H1 (cell line): ENCODE data around the gene ELOF1. TPM values are rescaled to one million over a fixed set of nuclear protein-coding genes. Genes with fewer than 3 reads are reported as not detected.

Source experiments
- CTCF ChIA-PET: fragments of 300-600 bp; sonication (Branson Sonifier 250); formaldehyde crosslinking; loops from one replicate; lab custom pipeline; 2021; ENCODE audit not compliant: partially characterized antibody; lab: Charles Lee
- POLR2A ChIA-PET: fragments of 300-600 bp; sonication (Branson Sonifier 250); formaldehyde crosslinking; loops from one replicate; lab custom pipeline; 2021; ENCODE audit warnings: inconsistent platforms; ENCODE audit not compliant: partially characterized antibody; lab: Charles Lee
- DNase-seq, 2 experiments: peaks; one replicate each; pipeline versions ENCODE4 v3.0.0 to v3.0.0-alpha.2; 2010 to 2022; ENCODE audit warnings: low spot score in 2 of 2, low read depth in 1 of 2, mixed read lengths in 1 of 2
- FAIRE-seq: peaks from 2 replicates; lab custom pipeline; 2011; peaks lifted over from hg19 to GRCh38; lab: Jason Lieb, UNC
- H2AFZ ChIP-seq: 2 replicates; pipeline ENCODE4 v1.8.1; 2012; ENCODE audit warnings: low read length, inconsistent platforms
- H2AK5ac ChIP-seq: 2 replicates; pipeline ENCODE4 v1.6.1; 2013; ENCODE audit warnings: low read depth, low read length
- H2BK120ac ChIP-seq: replicated peaks from 2 replicates; pipeline ENCODE3; 2013; ENCODE audit warnings: low read depth, low read length, inconsistent platforms
- H2BK12ac ChIP-seq: 2 replicates; pipeline ENCODE4 v1.6.1; 2013; ENCODE audit warnings: low read depth, low read length
- H2BK15ac ChIP-seq: 2 replicates; pipeline ENCODE4 v1.6.1; 2013; ENCODE audit warnings: low read length
- H2BK20ac ChIP-seq: 2 replicates; pipeline ENCODE4 v1.6.1; 2013; ENCODE audit warnings: low read length
- H2BK5ac ChIP-seq: 2 replicates; pipeline ENCODE4 v1.6.1; 2013; ENCODE audit warnings: low read depth, low read length
- H3K14ac ChIP-seq: 2 replicates; pipeline ENCODE4 v1.6.1; 2013; ENCODE audit warnings: inconsistent platforms; ENCODE audit not compliant: insufficient read length
- H3K18ac ChIP-seq: 2 replicates; pipeline ENCODE4 v1.6.1; 2013; ENCODE audit warnings: low read length; ENCODE audit errors: extremely low read depth
- H3K23ac ChIP-seq: 2 replicates; pipeline ENCODE4 v1.6.1; 2013; ENCODE audit warnings: inconsistent platforms; ENCODE audit not compliant: insufficient read length
- H3K23me2 ChIP-seq: 2 replicates; pipeline ENCODE4 v1.6.1; 2013; ENCODE audit warnings: low read depth, low read length
- H3K27ac ChIP-seq: 2 replicates; pipeline ENCODE4 v1.6.1; 2011; ENCODE audit warnings: low read depth, low read length, inconsistent platforms
- H3K27me3 ChIP-seq, 4 experiments: replicated peaks in 1 of 4; 1 replicate in 1 of 4; 2 replicates in 3 of 4; pipeline versions ENCODE4 v1.6.1 to v1.8.1; 2011 to 2013; ENCODE audit warnings: low read length in 3 of 4, mild to moderate bottlenecking in 3 of 4, inconsistent platforms in 2 of 4, mixed read lengths in 2 of 4, moderate library complexity in 1 of 4; ENCODE audit not compliant: control insufficient read depth in 3 of 4, insufficient read depth in 3 of 4; ENCODE audit errors: extremely low read depth in 1 of 4
- H3K36me3 ChIP-seq, 4 experiments: 2 replicates each; pipeline versions ENCODE4 v1.6.1 to v1.8.1; 2011 to 2013; ENCODE audit warnings: mild to moderate bottlenecking in 4 of 4, low read length in 3 of 4, moderate library complexity in 2 of 4, control low read depth in 1 of 4, inconsistent platforms in 1 of 4; ENCODE audit not compliant: insufficient read depth in 4 of 4, control insufficient read depth in 2 of 4
- H3K4ac ChIP-seq: replicated peaks from 2 replicates; pipeline ENCODE3; 2013; ENCODE audit warnings: low read length, low read depth, mixed read lengths, inconsistent platforms; ENCODE audit not compliant: insufficient read length
- H3K4me1 ChIP-seq, 4 experiments: replicated peaks in 1 of 4; 1 replicate in 1 of 4; 2 replicates in 3 of 4; pipeline versions ENCODE4 v1.6.1 to v1.8.1; 2011 to 2013; ENCODE audit warnings: low read length in 3 of 4, inconsistent platforms in 2 of 4, mixed read lengths in 1 of 4; ENCODE audit not compliant: insufficient read depth in 4 of 4, control insufficient read depth in 3 of 4
- H3K4me2 ChIP-seq, 2 experiments: 2 replicates each; pipeline versions ENCODE4 v1.6.1 to v1.8.1; 2011 to 2013; ENCODE audit warnings: low read depth in 2 of 2, low read length in 2 of 2, control low read depth in 1 of 2, inconsistent platforms in 1 of 2, mild to moderate bottlenecking in 1 of 2; ENCODE audit not compliant: insufficient read depth in 1 of 2
- H3K4me3 ChIP-seq, 4 experiments: fragments of 200-600, 300-600 bp in 1 of 4; sonication (generic), shearing (Covaris generic), sonication (Bioruptor Twin) in 1 of 4; 2 replicates each; pipeline versions ENCODE4 v1.5.1 to v1.8.1; 2011 to 2016; ENCODE audit warnings: low read length in 4 of 4, low read depth in 3 of 4, control low read depth in 2 of 4, inconsistent platforms in 2 of 4, mild to moderate bottlenecking in 2 of 4, mixed read lengths in 1 of 4, moderate library complexity in 1 of 4; ENCODE audit not compliant: insufficient read depth in 2 of 4; ENCODE audit errors: extremely low read depth in 1 of 4
- H3K56ac ChIP-seq: replicated peaks from 2 replicates; pipeline ENCODE3; 2013; ENCODE audit warnings: low read depth, mild to moderate bottlenecking, mixed read lengths, low read length, inconsistent platforms; ENCODE audit not compliant: insufficient read length
- H3K79me1 ChIP-seq: 2 replicates; pipeline ENCODE4 v1.6.1; 2013; ENCODE audit warnings: low read depth, low read length, control low read depth
- H3K79me2 ChIP-seq, 2 experiments: 2 replicates each; pipeline versions ENCODE4 v1.6.1 to v1.8.1; 2012 to 2013; ENCODE audit warnings: low read length in 2 of 2, mild to moderate bottlenecking in 2 of 2, inconsistent platforms in 1 of 2; ENCODE audit not compliant: insufficient read depth in 2 of 2, control insufficient read depth in 1 of 2
- H3K9ac ChIP-seq, 4 experiments: replicated peaks in 1 of 4; 1 replicate in 1 of 4; 2 replicates in 3 of 4; pipeline versions ENCODE4 v1.6.1 to v1.8.1; 2011 to 2013; ENCODE audit warnings: low read depth in 3 of 4, low read length in 3 of 4, control low read depth in 2 of 4, mild to moderate bottlenecking in 2 of 4, moderate library complexity in 2 of 4, inconsistent platforms in 1 of 4; ENCODE audit errors: extremely low read depth in 1 of 4
- H3K9me3 ChIP-seq, 2 experiments: 2 replicates each; pipeline versions ENCODE4 v1.6.1 to v1.8.1; 2012 to 2013; ENCODE audit warnings: mild to moderate bottlenecking in 2 of 2, moderate library complexity in 2 of 2, control low read depth in 1 of 2, inconsistent platforms in 1 of 2, low read depth in 1 of 2, low read length in 1 of 2, mixed read lengths in 1 of 2; ENCODE audit not compliant: insufficient read depth in 2 of 2
- H4K20me1 ChIP-seq, 2 experiments: replicated peaks in 1 of 2; 2 replicates each; pipeline versions ENCODE3 to v1.8.1; 2011 to 2013; ENCODE audit warnings: inconsistent platforms in 2 of 2, low read length in 2 of 2, mild to moderate bottlenecking in 1 of 2; ENCODE audit not compliant: insufficient read depth in 2 of 2, control insufficient read depth in 1 of 2
- H4K5ac ChIP-seq: 2 replicates; pipeline ENCODE4 v1.6.1; 2013; ENCODE audit warnings: low read length, low read depth, mixed read lengths, inconsistent platforms; ENCODE audit not compliant: insufficient read length
- H4K8ac ChIP-seq: 2 replicates; pipeline ENCODE4 v1.8.0; 2013; ENCODE audit warnings: mild to moderate bottlenecking, moderate library complexity, low read length, inconsistent platforms; ENCODE audit not compliant: insufficient read depth; ENCODE audit errors: extremely low read depth
- H4K91ac ChIP-seq: replicated peaks from 2 replicates; pipeline ENCODE3; 2013; ENCODE audit warnings: low read length, mixed read lengths, inconsistent platforms; ENCODE audit not compliant: insufficient read length
- BACH1 ChIP-seq: IDR thresholded peaks from 2 replicates; pipeline ENCODE4 v1.6.1; 2012; ENCODE audit warnings: low read length, improper control_type of control experiment
- BCL11A ChIP-seq, 2 experiments: IDR thresholded peaks; one replicate each; pipeline ENCODE4 v1.6.1; 2011; ENCODE audit warnings: low read depth in 2 of 2, low read length in 2 of 2, mild to moderate bottlenecking in 2 of 2
- BRCA1 ChIP-seq: IDR thresholded peaks from 2 replicates; pipeline ENCODE4 v1.6.1; 2012; ENCODE audit warnings: low read depth, low read length, improper control_type of control experiment
- CTBP2 ChIP-seq: IDR thresholded peaks from 2 replicates; pipeline ENCODE4 v1.7.0; 2011; ENCODE audit warnings: borderline replicate concordance, mild to moderate bottlenecking, moderate library complexity, mixed read lengths, low read length; ENCODE audit not compliant: insufficient read depth, insufficient read length
- GTF2F1 ChIP-seq: IDR thresholded peaks from 2 replicates; pipeline ENCODE4 v1.6.1; 2012; ENCODE audit warnings: low read depth, low read length, improper control_type of control experiment, borderline replicate concordance
- MAFK ChIP-seq: IDR thresholded peaks from 2 replicates; pipeline ENCODE4 v1.6.1; 2012; ENCODE audit warnings: low read depth, mild to moderate bottlenecking, improper control_type of control experiment, low read length
- NRF1 ChIP-seq: IDR thresholded peaks from 2 replicates; pipeline ENCODE4 v1.6.1; 2011; ENCODE audit warnings: mild to moderate bottlenecking, low read depth, low read length, improper control_type of control experiment
- RBBP5 ChIP-seq: IDR thresholded peaks from 2 replicates; pipeline ENCODE4 v1.7.1; 2012; ENCODE audit warnings: low read depth, mild to moderate bottlenecking, inconsistent platforms, low read length, moderate library complexity, borderline replicate concordance
- SUZ12 ChIP-seq: fragments of 200-600 bp; sonication (generic); IDR thresholded peaks from 2 replicates; pipeline ENCODE4 v1.6.1; 2012; ENCODE audit warnings: mild to moderate bottlenecking, inconsistent platforms, low read length, moderate library complexity, mixed read lengths
- YY1 ChIP-seq: IDR thresholded peaks from 2 replicates; pipeline ENCODE4 v1.6.1; 2011; ENCODE audit warnings: low read depth, mild to moderate bottlenecking, low read length
- WGBS, 2 experiments: shearing (Covaris generic) in 1 of 2; methylation state at CpG; one replicate each; pipeline versions ENCODE4 v1.1.6 to v1.1.7; 2013 to 2015; ENCODE audit warnings: low lambda C conversion rate in 2 of 2, mixed read lengths in 2 of 2, inconsistent platforms in 1 of 2, low coverage in 1 of 2, missing lambda C conversion rate in 1 of 2; ENCODE audit not compliant: insufficient replicate concordance in 2 of 2, insufficient coverage in 1 of 2, insufficient read length in 1 of 2; ENCODE audit errors: extremely low coverage in 1 of 2, missing lambda C conversion rate in 1 of 2; 5-methylcytosine and 5-hydroxymethylcytosine counted together
- polyA plus RNA-seq, 7 experiments: library from polyadenylated mRNA; depleted of rRNA in 3 of 7; stranded (reverse) in 5 of 7; unstranded in 2 of 7; fragments of >200 nt in 5 of 7; fragments of 200-250 nt in 2 of 7; gene quantifications; 1 replicate in 5 of 7; 2 replicates in 1 of 7; 4 replicates in 1 of 7; pipeline versions ENCODE4 v1.2.1 to v1.2.3, GENCODE V29; 2011 to 2013; ENCODE audit warnings: missing spikeins in 2 of 7, mixed read lengths in 2 of 7
- total RNA-seq: library from RNA; stranded (reverse); fragmentation: NEBNext Ultra II Directional; extraction: Animal tissue kit (Norgen Biotek cat#: 25700); gene quantifications from 2 replicates; pipeline ENCODE4 v1.2.1, GENCODE V29; 2021

Gene ELOF1
- total and polyA plus RNA-seq, 2 of the 8 experiments (the other 6 are each of a cell fraction or from before 2014, with no cell fraction given): 84.2 to 101 TPM

DNA sequence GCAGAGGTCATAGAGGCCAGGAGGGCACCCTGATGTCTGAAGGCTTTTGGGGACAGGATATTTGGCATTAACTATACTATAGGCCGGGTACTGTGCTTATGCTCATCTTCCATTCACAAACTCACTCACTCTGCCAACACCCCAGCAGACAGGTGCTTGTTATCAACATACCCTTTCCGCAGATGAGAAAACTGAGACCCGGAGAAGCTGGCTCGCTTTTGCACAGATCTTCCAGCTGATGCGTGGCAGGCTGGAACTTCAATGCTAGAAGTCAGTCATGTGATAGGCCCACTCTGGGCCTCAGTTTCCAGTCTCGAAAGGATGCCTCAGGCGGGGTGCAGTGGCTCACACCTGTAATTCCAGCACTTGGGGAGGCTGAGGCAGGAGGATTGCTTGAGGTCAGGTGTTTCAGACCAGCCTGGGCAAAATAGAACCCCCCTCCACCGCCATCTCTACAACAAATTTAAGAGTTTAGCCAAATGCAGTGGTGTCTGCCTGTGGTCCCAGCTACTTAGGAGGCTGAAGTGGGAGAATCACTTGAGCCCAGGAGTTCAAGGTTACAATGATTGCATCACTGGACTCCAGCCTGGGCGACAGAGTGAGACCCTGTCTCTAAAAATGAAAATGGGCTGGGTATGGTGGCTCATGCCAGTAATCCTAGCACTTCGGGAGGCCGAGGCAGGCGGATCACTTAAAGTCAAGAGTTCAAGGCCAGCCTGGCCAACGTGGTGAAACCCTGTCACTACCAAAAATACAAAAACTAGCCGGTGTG, 10.9 kb downstream of the ELOF1 start:
- Histone ChIP-seq H3K9ac (no peak overlapping the region), H3K4me1 (peaks cover 0 to 4% (median 0%) of the 10 kb centered on the region in 4 experiments; a peak in 1 of 7 replicates), H3K79me1 (no peaks in the 10 kb centered on the region), H3K56ac (no peak overlapping the region), H2BK5ac (no peak overlapping the region), H3K27ac (no peak overlapping the region), H3K4me2 (no peak overlapping the region), H2BK15ac (no peak overlapping the region), H2AK5ac (no peak overlapping the region), H3K9me3 (no peaks in the 10 kb centered on the region), H3K18ac (no peak overlapping the region), H3K27me3 (no peaks in the 10 kb centered on the region), H4K91ac (no peak overlapping the region), H3K4ac (no peak overlapping the region), H2BK20ac (no peak overlapping the region), H2AFZ (no peak overlapping the region), H4K8ac (no peak overlapping the region), H3K23me2 (no peaks in the 10 kb centered on the region), H3K4me3 (no peak overlapping the region), H3K79me2 (no peaks in the 10 kb centered on the region), H3K14ac (no peak overlapping the region), H3K36me3 (peaks cover 0 to 10% (median 5%) of the 10 kb centered on the region in 4 experiments; a peak in 5 of 8 replicates), H2BK12ac (no peak overlapping the region), H3K23ac (no peak overlapping the region), H4K5ac (no peak overlapping the region), H2BK120ac (no peak overlapping the region), H4K20me1 (peaks cover 2 to 8% of the 10 kb centered on the region in 2 experiments)
- DNase-seq (no peak), FAIRE-seq (no peak)
- ChIA-PET CTCF (interaction anchor here (1.4 to 4.3 kb wide), 3 partner anchors 10 to 15 kb away, joined by 3 to 19 read pairs (median 4); partner anchors contain the start of gene CNN1), POLR2A (interaction anchor here (1.1 to 1.3 kb wide), 2 partner anchors 9 to 19 kb away, joined by 3 read pairs; partner anchors contain the start of gene ECSIT)
- WGBS, 2 experiments: 87% methylated on average over 13 of the region's 14 CpGs; no CpG with 5 or more reads in 1 of the 2 experiments
- TF ChIP-seq BRCA1: no peak
- no peak for TF ChIP-seq BCL11A (IDR thresholded peaks at IDR 0.05; ENCODE audit: low read depth in 2 of 2, low read length in 2 of 2)
- no peak for TF ChIP-seq NRF1
- no peak for TF ChIP-seq GTF2F1
- TF ChIP-seq CTBP2: no peak
- TF ChIP-seq MAFK: no peak
- TF ChIP-seq SUZ12: no peak
- no peak for TF ChIP-seq YY1
- TF ChIP-seq BACH1: no peak
- no peak for TF ChIP-seq RBBP5
